Skeletal muscle satellite cell (primary cell): Measurements from ENCODE around the gene AR.
"Not testable (repeated sequence)": the region's sequence is repeated elsewhere in the genome, so short reads cannot be mapped to it uniquely, and the experiment has no call there.

Experiments
- H3K27me3 ChIP-seq: 2 replicates; pipeline ENCODE4 v1.7.0; 2013; ENCODE audit warnings: low read length; ENCODE audit not compliant: control insufficient read depth, insufficient read depth
- H3K36me3 ChIP-seq: 2 replicates; pipeline ENCODE4 v1.7.0; 2013; ENCODE audit warnings: mild to moderate bottlenecking, control low read depth, low read length; ENCODE audit not compliant: insufficient read depth
- H3K4me1 ChIP-seq: 2 replicates; pipeline ENCODE4 v1.7.0; 2013; ENCODE audit warnings: low read length; ENCODE audit not compliant: control insufficient read depth, insufficient read depth
- H3K4me2 ChIP-seq: 2 replicates; pipeline ENCODE4 v1.7.0; 2013; ENCODE audit warnings: mild to moderate bottlenecking, low read length
- H3K4me3 ChIP-seq: 2 replicates; pipeline ENCODE4 v1.7.0; 2013; ENCODE audit warnings: low read length
- H3K9ac ChIP-seq: 2 replicates; pipeline ENCODE4 v1.7.0; 2013; ENCODE audit warnings: mild to moderate bottlenecking, low read depth, low read length, moderate library complexity
- H3K9me3 ChIP-seq: replicated peaks from 2 replicates; pipeline ENCODE4 v1.7.0; 2013; ENCODE audit warnings: mild to moderate bottlenecking, control low read depth, low read length

The AR gene

GRCh38 chrX:67612231-67612630 lies 68.4 kb downstream of the AR start:
- Histone ChIP-seq H3K36me3 (no peaks in the 10 kb centered on the region), H3K9me3 (no peaks in the 10 kb centered on the region), H3K9ac (peak overlapping the region; percentile 34), H3K27me3 (no peaks in the 10 kb centered on the region), H3K4me1 (peaks cover 35% of the 10 kb centered on the region), H3K4me3 (no peak overlapping the region), H3K4me2 (no peak overlapping the region)

GRCh38 chrX:67613366-67613765 lies 69.5 kb downstream of the AR start:
- Histone ChIP-seq H3K36me3 (no peaks in the 10 kb centered on the region), H3K27me3 (no peaks in the 10 kb centered on the region), H3K4me3 (peak overlapping the region; percentile 30), H3K9me3 (no peaks in the 10 kb centered on the region), H3K9ac (peak overlapping the region; percentile 63), H3K4me2 (peak overlapping the region; percentile 37), H3K4me1 (peaks cover 26% of the 10 kb centered on the region)

- Histone ChIP-seq H3K9ac (peak overlapping the region; percentile 63), H3K27me3 (no peaks in the 10 kb centered on the region), H3K4me3 (no peak overlapping the region), H3K9me3 (no peaks in the 10 kb centered on the region), H3K4me1 (peaks cover 28% of the 10 kb centered on the region), H3K4me2 (peak overlapping the region; percentile 37), H3K36me3 (no peaks in the 10 kb centered on the region)
Observed at GRCh38 chrX:67613996-67614395, 70.2 kb downstream of the AR start.

- H3K4me3 ChIP-seq: no peak overlapping the region
- H3K36me3 ChIP-seq: no peaks in the 10 kb centered on the region
- no peaks in the 10 kb centered on the region for H3K27me3 ChIP-seq
- no peak overlapping the region for H3K4me2 ChIP-seq
- no peak overlapping the region for H3K9ac ChIP-seq
- peaks cover 30% of the 10 kb centered on the region for H3K4me1 ChIP-seq
- H3K9me3 ChIP-seq: no peaks in the 10 kb centered on the region
Observed at GRCh38 chrX:67614423-67614822, 70.6 kb downstream of the AR start.

GRCh38 chrX:67619253-67619652 lies 75.4 kb downstream of the AR start:
- Histone ChIP-seq H3K9ac (no peak overlapping the region), H3K4me1 (peaks cover 10% of the 10 kb centered on the region), H3K4me2 (peak overlapping the region; percentile 5), H3K36me3 (no peaks in the 10 kb centered on the region), H3K4me3 (no peak overlapping the region), H3K9me3 (no peaks in the 10 kb centered on the region), H3K27me3 (no peaks in the 10 kb centered on the region)

GRCh38 chrX:67622053-67622585 lies 78.3 kb downstream of the AR start:
- Histone ChIP-seq H3K4me3 (no peak overlapping the region), H3K9me3 (no peaks in the 10 kb centered on the region), H3K4me2 (no peak overlapping the region), H3K9ac (no peak overlapping the region), H3K4me1 (peaks cover 10% of the 10 kb centered on the region), H3K36me3 (no peaks in the 10 kb centered on the region), H3K27me3 (no peaks in the 10 kb centered on the region)

- H3K9me3 ChIP-seq: no peaks in the 10 kb centered on the region
- H3K9ac ChIP-seq: no peak overlapping the region
- H3K4me1 ChIP-seq: peaks cover 5% of the 10 kb centered on the region
- H3K27me3 ChIP-seq: no peaks in the 10 kb centered on the region
- H3K36me3 ChIP-seq: no peaks in the 10 kb centered on the region
- no peak overlapping the region for H3K4me3 ChIP-seq
- H3K4me2 ChIP-seq: no peak overlapping the region
Observed at GRCh38 chrX:67624325-67624724, 80.5 kb downstream of the AR start.

GRCh38 chrX:67635424-67635823 lies 91.6 kb downstream of the AR start:
- Histone ChIP-seq H3K4me1 (peaks cover 3% of the 10 kb centered on the region), H3K9me3 (no peaks in the 10 kb centered on the region), H3K4me2 (no peak overlapping the region), H3K9ac (no peak overlapping the region), H3K36me3 (no peaks in the 10 kb centered on the region), H3K4me3 (no peak overlapping the region), H3K27me3 (no peaks in the 10 kb centered on the region)

GRCh38 chrX:67636532-67636931 lies 92.7 kb downstream of the AR start:
- no peak overlapping the region for H3K9ac ChIP-seq
- no peaks in the 10 kb centered on the region for H3K9me3 ChIP-seq
- H3K4me3 ChIP-seq: no peak overlapping the region
- no peaks in the 10 kb centered on the region for H3K36me3 ChIP-seq
- H3K27me3 ChIP-seq: no peaks in the 10 kb centered on the region
- peaks cover 3% of the 10 kb centered on the region for H3K4me1 ChIP-seq
- no peak overlapping the region for H3K4me2 ChIP-seq

- not testable (repeated sequence) for H3K27me3 ChIP-seq, H3K4me2 ChIP-seq, H3K4me3 ChIP-seq, H3K9ac ChIP-seq, H3K4me1 ChIP-seq, H3K36me3 ChIP-seq, H3K9me3 ChIP-seq
Observed at GRCh38 chrX:67637293-67637692, 93.5 kb downstream of the AR start.

- H3K9ac ChIP-seq: no peak overlapping the region
- H3K4me2 ChIP-seq: no peak overlapping the region
- H3K4me1 ChIP-seq: no peaks in the 10 kb centered on the region
- H3K4me3 ChIP-seq: no peak overlapping the region
- H3K36me3 ChIP-seq: peaks cover 7% of the 10 kb centered on the region
- no peaks in the 10 kb centered on the region for H3K27me3 ChIP-seq
- no peaks in the 10 kb centered on the region for H3K9me3 ChIP-seq
Observed at GRCh38 chrX:67648361-67648760, 104.5 kb downstream of the AR start.

GRCh38 chrX:67651437-67652142 lies 107.8 kb downstream of the AR start:
- Histone ChIP-seq H3K36me3 (no peaks in the 10 kb centered on the region), H3K27me3 (no peaks in the 10 kb centered on the region), H3K4me1 (no peaks in the 10 kb centered on the region), H3K4me2 (no peak overlapping the region), H3K9me3 (no peaks in the 10 kb centered on the region), H3K9ac (no peak overlapping the region), H3K4me3 (no peak overlapping the region)
